GM12874 (cell line): ENCODE data around the gene PDILT.
"Not testable (repeated sequence)": the region's sequence is repeated elsewhere in the genome, so short reads cannot be mapped to it uniquely, and the experiment has no call there.

Experiments
- TF ChIP-seq, protein P1 (sequence below): IDR thresholded peaks from 2 replicates; pipeline ENCODE4 v1.5.1; 2011; ENCODE audit warnings: low read depth, mild to moderate bottlenecking, control low read depth, low read length, moderate library complexity; ENCODE audit not compliant: insufficient read depth

The PDILT gene, protein sequence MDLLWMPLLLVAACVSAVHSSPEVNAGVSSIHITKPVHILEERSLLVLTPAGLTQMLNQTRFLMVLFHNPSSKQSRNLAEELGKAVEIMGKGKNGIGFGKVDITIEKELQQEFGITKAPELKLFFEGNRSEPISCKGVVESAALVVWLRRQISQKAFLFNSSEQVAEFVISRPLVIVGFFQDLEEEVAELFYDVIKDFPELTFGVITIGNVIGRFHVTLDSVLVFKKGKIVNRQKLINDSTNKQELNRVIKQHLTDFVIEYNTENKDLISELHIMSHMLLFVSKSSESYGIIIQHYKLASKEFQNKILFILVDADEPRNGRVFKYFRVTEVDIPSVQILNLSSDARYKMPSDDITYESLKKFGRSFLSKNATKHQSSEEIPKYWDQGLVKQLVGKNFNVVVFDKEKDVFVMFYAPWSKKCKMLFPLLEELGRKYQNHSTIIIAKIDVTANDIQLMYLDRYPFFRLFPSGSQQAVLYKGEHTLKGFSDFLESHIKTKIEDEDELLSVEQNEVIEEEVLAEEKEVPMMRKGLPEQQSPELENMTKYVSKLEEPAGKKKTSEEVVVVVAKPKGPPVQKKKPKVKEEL

DNA sequence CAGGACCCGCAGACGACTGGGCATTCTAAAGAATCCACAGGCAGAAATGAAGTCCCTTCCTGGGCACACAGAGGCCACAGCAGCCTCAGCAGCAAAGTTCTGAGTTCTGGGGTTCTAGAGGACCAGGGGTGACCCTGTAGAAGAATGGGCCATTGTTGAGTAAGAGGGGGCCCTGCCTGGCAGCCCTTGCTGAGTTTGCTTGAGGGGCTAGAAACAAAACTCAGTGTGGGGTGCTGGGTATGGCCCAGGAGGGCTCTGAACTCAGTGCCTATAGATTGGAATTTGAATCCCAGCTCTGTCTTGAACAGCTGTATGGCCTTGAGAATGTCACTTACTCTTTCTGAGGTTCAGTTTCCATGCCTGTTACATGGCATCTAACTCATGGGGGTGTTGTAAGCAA, at the start of gene PDILT:
TSS of gene PDILT (minus strand) at position 101 of the 400 bp plus-strand sequence. CDS start 5,437 bp downstream, outside the sequence.
- TF ChIP-seq, protein P1, sequence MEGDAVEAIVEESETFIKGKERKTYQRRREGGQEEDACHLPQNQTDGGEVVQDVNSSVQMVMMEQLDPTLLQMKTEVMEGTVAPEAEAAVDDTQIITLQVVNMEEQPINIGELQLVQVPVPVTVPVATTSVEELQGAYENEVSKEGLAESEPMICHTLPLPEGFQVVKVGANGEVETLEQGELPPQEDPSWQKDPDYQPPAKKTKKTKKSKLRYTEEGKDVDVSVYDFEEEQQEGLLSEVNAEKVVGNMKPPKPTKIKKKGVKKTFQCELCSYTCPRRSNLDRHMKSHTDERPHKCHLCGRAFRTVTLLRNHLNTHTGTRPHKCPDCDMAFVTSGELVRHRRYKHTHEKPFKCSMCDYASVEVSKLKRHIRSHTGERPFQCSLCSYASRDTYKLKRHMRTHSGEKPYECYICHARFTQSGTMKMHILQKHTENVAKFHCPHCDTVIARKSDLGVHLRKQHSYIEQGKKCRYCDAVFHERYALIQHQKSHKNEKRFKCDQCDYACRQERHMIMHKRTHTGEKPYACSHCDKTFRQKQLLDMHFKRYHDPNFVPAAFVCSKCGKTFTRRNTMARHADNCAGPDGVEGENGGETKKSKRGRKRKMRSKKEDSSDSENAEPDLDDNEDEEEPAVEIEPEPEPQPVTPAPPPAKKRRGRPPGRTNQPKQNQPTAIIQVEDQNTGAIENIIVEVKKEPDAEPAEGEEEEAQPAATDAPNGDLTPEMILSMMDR: no peak

- TF ChIP-seq, protein P1: not testable (repeated sequence)
Observed at GRCh38 chr16:20451364-20451763, 46.8 kb upstream of the PDILT start, which contains the start of gene ACSM2A. TSS of gene ACSM2A (plus strand) at chr16:20451521. CDS start at chr16:20460115, 8,594 bp downstream.

GRCh38 chr16:20441191-20441590, 36.7 kb upstream of the PDILT start:
- TF ChIP-seq, protein P1: no peak

- TF ChIP-seq, protein P1: no peak
Observed at GRCh38 chr16:20430948-20431347, 26.4 kb upstream of the PDILT start.

DNA sequence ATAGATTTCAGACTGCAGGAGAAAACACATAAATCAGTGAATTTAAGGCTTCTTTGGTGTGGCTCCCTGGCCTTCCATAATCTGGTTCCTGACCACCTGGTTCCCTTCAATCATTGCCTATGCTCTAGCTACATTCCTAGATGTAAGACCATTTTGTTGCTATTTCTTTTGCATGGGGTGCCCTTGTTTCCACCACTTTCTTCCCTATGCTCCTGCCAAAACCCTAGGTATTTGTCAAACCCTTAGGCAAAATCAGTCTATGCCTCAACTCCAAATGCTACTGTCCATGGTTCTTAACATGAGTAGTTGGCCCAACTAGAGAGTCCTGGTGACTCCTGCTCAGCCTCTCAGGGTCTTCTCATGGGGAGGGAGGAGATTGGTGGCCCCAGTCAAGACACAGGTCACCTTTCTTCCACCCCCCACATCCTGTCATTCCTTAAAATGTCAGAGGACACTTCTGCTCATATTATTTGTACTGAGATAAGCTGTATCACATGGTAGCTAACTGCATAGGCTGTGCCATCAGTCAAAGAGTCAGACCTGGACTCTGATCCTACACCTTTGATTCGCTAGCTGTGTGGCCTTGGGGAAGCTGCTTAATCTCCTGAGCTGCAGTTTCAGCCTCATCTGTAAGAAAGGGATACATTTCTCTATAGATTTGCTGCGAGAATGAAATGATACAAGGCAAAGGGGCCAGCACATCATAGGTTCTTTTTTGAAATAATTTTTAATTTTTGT, 19.8 kb upstream of the PDILT start:
- TF ChIP-seq, protein P1: no peak

- TF ChIP-seq, protein P1: no peak
Observed at GRCh38 chr16:20415541-20415940, 11.0 kb upstream of the PDILT start.

GRCh38 chr16:20411055-20411454, 6.5 kb upstream of the PDILT start:
- TF ChIP-seq, protein P1: no peak
